DMS 273 (cell line): Measurements from ENCODE around the gene PLCD3.

Experiments used
- DNase-seq: peaks from one replicate; lab custom pipeline; 2025; ENCODE audit not compliant: unreplicated experiment; lab: John Stamatoyannopoulos, UW

PLCD3 gene

DNA sequence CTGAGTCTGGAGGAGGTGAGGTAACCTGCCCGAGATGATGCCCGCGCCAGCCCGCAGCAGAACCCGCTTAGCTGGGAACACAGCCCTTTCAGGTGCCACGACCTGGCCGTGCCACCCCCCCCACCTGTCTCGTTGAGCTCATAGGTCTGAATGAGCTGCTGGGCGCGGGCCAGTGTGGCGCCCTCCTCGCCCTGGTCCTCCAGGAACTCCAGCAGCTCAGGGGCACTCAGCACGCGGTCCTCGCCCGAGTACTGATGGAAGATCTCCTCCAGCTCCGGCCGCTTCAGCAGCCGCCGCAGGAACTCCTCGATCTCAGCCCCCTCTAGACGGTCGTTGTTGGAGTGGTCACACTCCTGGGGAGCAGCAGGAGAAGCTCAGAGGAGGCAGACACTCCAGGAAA lies 13.6 kb downstream of the PLCD3 start:
- no peak for DNase-seq

DNA sequence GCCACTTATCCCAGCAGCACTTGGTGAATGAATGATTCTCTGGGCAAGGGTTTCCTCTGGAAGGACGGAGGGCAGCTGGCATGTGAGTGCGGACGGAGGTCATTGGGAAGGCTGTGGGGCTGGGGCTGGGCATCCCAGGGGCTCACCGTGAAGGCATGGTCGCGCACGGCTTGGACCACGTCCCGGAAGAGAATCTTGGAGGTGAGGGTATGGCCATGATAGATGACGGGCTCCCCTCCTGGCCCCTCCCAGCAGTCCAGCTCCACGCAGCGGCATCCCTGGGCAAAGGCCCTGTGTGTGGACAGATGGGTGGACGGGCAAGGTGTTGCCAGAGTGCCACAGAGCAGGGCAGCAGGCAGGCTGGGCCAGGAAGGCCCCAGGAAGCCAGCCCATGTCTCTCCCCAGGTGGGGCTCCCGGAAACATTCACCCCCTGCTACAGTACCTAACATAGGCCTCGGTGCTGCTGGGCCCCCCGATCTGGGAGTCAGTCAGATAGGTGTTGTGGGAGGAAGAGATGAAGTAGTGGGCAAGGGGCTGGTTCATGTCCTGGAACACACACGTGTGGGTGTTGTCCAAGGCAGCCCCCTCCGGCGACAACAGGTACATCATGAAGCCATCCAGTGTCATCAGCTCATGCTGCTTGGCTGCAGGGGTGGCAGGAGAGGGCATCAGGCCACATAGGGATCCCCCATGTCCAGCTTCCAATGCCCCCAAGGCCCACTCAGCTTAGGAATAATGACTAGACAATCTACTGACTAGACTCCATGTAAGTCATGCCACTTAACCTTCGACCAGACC lies 14.3 kb downstream of the PLCD3 start:
- DNase-seq: no peak

DNA sequence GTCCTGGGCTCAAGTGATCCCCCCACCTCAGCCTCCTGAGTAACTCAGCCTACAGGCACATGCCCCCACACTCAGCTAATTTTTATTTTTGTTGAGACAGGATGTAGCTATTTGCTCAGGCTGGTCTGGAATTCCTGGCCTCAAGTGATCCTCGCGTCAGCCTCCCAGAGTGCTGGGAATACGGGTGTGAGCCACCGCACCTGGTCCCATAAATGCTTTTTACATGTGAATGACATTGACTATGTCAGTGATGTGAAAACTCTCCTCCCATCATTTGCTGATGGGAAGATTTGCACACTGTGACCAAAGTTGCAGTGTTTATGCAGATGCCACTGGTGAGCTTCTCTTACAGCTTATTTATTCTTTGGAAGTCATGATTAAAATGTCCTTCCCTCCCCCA lies 15.0 kb downstream of the PLCD3 start:
- no peak for DNase-seq

- DNase-seq: peak; percentile 44
Measured at GRCh38 chr17:45116434-45117016, 15.8 kb downstream of the PLCD3 start.

GRCh38 chr17:45115871-45116270 lies 16.4 kb downstream of the PLCD3 start:
- DNase-seq: no peak

- DNase-seq: no peak
Measured at GRCh38 chr17:45115015-45115625, 17.2 kb downstream of the PLCD3 start.

DNA sequence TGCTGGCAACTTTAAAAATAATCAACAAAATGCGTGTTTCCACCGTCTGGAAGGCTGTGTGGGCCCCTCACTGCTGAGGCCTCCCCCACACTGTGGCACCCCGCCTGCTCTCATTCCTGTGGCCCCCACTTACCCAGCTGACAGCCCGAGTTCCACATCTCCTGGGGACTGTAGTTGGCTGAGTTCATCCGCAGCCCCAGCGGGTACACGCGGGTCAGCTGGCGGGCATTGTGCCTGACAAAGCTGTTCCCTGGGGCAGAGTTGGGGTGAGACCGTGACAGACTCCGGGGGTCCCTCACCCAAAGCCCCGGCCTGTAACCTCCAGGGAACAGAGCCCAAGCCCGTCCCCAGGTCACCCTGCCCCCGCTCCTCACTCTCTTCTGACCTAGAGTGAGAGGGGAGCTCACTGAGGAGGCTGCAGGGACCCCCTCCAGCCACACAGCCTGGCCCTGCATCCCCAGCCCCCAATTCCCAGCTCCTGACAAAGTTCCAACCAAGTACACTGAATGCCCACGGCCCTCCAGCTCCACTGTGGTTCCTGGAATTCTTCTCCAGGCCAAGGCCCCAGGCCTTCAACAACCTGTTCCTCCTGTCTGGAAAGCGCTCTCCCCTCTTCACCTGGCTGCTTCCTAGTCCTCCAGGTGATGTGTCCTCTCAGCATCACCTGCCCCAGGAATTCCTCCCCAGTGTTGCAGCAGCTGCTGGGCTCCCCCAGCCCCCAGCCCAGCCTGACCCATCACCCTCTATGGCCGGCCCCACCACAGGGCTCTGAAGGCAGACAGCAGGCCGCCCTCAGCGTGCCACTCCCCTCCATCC lies 18.0 kb downstream of the PLCD3 start:
- DNase-seq: no peak

DNA sequence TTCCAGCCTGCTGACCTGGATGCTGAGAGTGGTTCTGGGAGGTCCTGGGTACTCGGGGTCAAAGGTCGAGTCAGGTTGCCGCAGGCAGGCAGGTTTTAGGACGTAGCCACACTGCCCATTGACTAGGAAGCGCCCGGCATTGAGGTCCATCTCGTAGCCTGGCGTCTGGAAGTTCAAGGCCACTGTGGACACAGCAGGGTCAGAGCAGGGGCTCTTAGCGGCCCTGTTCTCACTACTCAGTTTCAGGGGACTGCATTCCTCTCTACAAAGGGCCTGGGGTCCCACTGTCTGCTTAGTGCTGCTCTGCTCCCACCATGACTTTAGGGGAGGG lies 18.9 kb downstream of the PLCD3 start:
- no peak for DNase-seq

DNA sequence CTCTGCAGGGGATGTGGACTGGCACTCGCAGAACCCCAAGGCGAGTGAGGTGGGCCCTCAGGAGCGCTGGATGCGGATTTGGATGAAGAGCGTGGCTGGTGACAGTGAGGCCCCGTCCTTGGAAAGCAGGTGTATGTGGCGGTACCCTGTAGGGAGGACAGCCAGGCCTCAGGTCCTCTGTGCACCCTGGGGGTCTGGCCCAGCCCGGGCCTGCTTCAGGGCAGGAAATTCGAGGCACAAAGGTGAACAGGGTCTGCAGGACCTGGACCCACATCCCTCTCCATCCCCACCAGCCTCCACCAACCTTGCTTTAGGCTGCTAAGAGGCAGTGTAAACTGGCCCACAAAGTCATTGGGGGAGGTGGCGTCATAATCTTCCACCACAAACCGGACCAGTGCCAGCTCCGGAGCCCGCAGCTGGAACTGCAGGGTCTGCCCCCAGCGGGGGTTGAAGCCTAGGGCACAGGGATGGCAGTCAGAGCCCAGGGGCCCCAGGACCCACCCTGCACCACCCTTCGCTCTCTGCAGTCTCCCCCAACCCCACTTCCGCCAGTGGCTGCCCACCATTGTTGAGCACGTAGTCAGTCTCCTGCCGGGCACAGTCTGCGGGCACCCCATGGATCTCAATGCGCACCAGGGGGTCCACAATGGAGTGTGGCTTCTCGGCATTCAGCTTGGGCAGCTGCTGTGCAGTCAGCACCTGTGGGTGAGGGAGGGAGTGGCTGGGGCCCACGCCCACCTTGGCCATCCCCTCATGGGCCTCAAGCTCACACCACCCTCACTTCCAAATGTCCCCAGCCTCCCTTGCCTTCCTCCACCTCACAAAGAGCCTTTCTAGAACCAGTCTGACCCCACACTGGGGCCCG lies 19.5 kb downstream of the PLCD3 start:
- no peak for DNase-seq

DNA sequence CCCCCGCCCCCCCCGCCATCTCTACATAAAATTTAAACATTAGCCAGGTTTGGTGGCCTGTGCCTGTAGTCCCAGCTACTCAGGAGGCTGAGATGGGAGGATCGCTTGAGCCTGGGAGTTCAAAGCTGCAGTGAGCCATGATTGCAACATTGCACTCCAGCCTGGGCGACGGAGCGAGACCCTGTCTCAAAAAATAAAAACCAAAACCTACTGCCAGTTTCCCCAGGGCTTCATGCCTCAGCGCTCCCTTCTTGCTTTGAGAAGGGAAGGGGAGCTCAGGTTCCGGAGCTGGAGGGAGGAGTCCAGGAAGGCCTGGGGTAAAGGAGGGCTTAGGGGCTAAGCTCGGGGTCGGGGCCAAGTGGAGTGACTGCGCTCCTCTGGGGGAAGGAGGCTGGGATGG lies 20.5 kb downstream of the PLCD3 start:
- no peak for DNase-seq

- no peak for DNase-seq
Measured at GRCh38 chr17:45110676-45111611, 21.4 kb downstream of the PLCD3 start.

DNA sequence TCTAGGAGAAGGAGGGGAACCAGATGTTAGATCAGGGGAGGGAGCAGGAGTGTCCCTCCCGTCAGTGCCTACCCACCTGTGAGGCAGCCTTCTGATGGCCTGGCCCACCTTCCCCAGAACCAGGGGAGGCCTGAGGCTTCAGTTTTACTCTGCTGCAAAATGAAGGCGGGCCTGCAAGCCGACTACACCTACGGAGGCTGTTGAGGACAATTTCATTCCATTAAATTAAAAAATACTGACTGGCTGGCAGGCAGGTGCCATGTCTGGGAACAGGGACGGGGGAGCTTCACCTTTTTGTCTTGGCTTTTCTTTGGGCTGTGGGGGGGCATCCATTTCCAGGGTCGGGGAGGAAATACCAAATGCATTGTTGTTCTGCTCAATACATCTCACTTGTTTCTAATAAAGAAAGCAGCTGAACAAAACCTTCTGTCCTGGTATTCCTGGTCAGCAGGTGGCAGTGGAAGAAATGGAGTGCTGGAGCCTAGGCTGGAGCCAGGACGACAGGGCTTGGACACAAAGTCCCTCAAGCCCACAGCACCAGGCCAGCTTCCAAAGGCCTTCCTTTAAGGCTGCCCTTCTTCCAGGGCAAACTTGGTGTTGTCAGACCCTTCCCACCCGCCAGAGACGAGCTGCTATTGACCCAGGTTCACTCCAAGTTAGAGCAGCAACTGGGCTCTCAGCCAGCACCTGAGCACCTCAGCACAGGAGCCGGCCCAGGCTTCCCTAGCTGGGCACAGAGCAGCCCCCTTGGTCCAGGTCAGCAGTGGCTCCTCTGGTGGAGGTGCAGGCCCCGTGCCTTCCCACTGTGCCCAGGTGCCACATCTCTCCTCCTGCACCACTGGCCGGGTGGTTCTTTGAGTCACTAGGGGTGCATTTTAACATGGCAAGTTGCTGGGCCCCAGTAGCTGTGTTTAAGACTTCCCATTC lies 23.5 kb downstream of the PLCD3 start:
- no peak for DNase-seq

GRCh38 chr17:45108051-45108450 lies 24.3 kb downstream of the PLCD3 start:
- no peak for DNase-seq

- no peak for DNase-seq
Measured at GRCh38 chr17:45107293-45108010, 24.9 kb downstream of the PLCD3 start.

GRCh38 chr17:45106582-45106981 lies 25.7 kb downstream of the PLCD3 start:
- no peak for DNase-seq

- no peak for DNase-seq
Measured at GRCh38 chr17:45106096-45106495, 26.2 kb downstream of the PLCD3 start.

DNA sequence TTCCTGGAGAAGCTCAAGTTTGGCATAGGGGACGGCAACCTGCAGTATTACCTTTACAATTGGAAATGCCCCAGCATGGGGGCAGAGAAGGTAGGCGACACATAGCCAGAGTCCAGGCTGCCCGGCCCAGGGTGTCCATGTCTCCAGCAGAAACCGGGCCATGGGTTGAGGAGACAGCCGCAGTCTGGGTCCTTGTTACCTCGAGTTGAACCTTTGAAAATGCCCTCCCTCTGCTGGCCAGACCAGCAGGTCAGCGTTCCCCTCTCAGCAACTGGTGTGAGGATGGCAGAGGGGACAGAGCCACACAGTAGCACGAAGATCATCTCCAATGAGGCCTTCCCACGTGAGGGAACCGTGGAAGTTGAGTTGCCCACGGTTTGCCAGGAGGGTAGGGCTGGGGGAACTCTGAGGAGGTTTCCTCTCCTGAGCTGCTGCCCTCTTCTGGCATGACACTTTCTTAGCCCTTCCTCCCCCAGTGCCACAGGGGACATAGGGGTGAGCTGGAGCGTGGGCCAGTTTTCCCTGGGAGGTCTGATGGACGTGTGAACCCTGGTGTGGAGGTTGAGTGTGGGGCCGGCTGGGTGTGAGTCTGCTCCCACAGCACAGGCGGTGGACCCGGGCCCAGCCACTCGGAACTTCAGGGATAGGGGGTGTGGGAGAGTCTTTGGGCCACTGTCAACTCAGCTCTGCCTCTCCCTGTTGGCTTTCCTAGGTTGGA lies 27.2 kb downstream of the PLCD3 start:
- DNase-seq: no peak
